Myocyte (in vitro differentiated cells): ENCODE results near the gene ERF. TPM values are rescaled to one million over a fixed set of nuclear protein-coding genes. Genes with fewer than 3 reads are reported as not detected.
"Not testable (repeated sequence)": the region's sequence is repeated elsewhere in the genome, so short reads cannot be mapped to it uniquely, and the experiment has no call there.

ENCODE experiments used
- DNase-seq: peaks from one replicate; pipeline ENCODE4 v3.0.0-alpha.2; 2012; ENCODE audit warnings: low read depth
- total RNA-seq: library from RNA; depleted of rRNA; stranded (reverse); fragments of >200 nt; gene quantifications from 2 replicates; pipeline ENCODE4 v1.2.3, GENCODE V29; 2014

Gene ERF
- total RNA-seq, 1 donor from 2014 or later = 55.2 TPM

GRCh38 chr19:42275517-42275916, 20.6 kb upstream of the ERF start:
- no peak for DNase-seq

DNA sequence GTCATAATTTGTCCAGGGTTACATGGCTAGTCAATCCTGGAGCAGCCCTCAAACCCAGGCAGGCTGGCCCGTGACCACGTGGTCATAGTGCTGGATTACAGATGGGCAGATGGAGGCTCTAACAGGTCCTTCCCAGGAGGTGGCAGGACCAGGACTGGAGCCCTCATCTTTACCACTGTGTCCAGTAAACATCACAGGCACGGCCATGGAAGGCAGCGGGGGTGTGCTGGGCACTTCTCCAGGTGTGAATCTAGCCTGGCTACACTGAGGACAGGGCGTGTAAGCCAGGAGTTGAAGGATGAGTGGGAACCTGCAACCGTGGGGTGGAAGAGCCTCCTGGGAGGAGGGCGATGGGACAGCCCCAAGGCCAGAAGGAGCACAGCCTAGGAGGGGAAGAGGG, 20.2 kb upstream of the ERF start:
- peak; percentile 12 for DNase-seq

- DNase-seq = no peak
These were observed 19.2 kb upstream of the ERF start for GRCh38 chr19:42274065-42274682.

DNA sequence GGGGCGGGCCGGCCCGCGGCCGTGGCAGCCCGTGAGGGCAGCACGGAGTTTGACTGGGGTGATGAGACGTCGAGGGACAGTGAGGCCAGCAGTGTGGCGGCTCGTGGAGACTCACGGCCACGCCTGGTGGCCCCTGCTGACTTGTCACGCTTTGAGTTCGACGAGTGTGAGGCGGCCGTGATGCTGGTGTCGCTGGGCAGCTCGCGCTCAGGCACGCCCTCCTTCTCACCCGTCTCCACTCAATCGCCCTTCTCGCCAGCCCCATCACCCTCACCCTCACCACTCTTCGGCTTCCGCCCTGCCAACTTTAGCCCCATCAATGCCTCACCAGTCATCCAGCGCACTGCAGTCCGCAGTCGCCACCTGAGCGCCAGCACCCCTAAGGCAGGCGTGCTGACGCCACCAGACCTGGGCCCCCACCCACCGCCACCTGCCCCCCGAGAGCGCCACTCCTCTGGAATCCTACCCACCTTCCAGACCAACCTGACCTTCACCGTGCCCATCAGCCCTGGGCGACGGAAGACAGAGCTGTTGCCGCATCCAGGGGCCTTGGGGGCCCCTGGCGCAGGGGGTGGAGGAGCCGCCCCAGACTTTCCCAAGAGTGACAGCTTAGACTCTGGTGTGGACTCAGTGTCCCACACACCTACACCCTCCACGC, 18.6 kb upstream of the ERF start:
- DNase-seq = no peak

DNA sequence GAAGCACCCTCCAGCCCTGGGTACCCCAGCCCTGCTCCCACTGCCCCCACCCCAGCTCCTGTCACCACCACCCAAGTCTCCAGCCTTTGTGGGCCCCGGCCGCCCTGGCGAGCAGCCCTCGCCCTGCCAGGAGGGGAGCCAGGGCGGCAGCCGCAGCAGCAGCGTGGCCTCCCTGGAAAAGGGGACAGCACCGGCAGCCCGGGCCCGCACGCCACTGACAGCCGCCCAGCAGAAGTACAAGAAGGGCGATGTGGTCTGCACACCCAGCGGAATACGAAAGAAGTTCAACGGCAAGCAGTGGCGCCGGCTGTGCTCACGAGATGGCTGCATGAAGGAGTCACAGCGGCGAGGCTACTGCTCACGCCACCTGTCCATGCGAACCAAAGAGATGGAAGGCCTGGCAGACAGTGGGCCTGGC, 18.1 kb upstream of the ERF start:
- DNase-seq = no peak

- no peak for DNase-seq
These were observed 17.6 kb upstream of the ERF start for GRCh38 chr19:42272535-42272897.

GRCh38 chr19:42271861-42272534, 17.1 kb upstream of the ERF start:
- DNase-seq = no peak

DNA sequence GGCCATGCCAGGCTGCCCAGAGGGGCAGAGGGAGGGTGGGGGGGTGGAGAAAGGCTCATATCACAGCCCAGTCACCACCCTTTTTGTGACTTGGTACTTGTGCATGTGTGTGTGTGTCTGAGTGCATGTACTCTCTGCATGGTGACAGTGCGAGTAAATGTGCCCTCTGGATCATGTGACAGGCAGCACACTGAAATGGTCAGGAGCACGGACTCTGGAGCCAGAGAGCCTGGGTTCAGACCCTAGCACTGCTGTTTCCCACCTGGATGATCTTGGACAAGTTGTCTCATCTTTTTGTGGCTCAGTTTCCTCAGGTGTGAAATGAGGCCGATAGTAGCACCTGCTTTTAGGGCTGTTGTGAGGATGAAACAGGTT, 16.1 kb upstream of the ERF start:
- DNase-seq = no peak

- DNase-seq = peak; percentile 79
These were observed 15.6 kb upstream of the ERF start for GRCh38 chr19:42270346-42271044.

DNA sequence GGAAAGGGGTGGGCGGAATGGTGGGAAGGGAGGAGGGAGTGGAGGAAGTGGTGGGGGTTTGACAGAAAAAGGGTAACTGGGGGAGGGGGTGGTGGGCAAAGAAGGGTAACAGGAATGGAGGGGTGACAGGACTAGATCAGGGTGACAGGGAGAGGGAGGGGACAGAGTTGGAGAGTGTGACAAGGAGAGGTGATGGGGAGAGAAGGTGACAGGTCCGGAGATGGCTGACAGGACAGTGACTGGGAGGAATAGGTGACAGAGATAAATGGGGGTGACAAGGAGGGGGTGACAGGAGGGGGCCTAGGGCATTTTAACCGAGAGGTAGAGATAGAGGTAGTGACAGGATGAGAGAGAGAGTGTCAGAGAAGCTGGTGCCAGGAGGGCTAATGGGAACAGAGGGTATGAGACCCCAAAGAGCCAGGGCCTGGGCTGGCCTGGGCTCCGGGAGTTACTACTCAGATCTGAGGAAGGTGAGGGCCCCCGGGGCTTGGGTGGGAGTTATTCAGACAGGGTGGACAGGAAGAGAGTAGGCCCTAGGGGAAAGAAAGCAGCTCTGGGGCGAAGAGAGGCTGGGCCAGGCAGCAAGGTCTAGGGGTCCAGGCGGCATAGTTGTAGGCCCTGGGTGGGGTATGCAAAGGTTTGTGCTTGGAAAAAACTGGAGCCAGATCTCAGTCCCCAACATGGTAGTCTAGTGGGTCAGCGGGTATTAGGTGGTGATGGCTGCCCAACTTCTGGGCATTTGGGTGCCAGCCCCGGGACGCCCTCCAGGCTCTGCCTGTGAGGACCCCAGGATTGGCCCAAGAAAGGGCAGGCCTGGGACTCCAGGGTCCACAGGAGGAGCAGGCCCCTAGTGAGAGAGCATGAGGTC, 14.8 kb upstream of the ERF start:
- DNase-seq = peak; percentile 11

DNA sequence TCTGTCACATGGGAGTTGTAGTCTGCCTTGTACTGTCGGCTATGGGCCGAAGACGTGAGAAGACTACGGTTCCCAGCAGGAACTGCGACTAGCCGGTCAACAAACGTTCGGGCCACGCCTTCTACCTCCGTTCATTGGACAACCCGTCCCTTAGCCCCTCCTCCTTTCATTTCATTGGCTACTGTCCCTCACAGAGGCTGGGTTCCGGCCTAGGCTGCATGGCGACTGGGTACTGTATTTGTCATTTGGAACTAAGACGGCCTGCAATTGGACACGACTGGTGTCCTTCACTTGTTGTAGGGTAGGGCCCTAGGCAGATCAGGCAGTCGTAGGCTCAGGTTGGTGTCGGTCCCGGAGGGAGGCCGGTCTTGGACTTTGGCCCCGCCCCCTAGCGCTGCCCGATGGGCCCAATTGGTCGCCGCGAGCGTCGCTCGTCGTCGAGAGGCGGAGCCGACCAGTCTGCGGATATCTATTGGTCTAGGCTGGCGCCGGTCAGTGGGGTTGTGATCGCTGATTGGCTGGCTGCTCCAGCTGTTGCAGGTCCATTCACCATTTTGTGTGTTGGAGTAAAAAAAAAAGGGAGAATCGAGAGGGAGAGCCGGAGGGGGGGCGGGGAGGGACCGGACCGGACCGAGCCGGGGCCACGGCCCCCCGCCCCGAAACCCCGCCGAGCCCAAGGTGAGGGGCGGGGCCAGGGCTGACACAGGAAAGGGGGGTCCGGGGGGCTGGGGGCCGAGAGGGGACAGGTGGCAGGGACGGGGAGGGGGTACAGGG, 14.0 kb upstream of the ERF start, which contains the start of gene CIC:
Gene CIC (plus strand): TSS at position 549 of the 774 bp plus-strand sequence. CDS start 2,532 bp downstream, outside the sequence.
- peak; percentile 100 for DNase-seq

GRCh38 chr19:42268142-42268703, 13.3 kb upstream of the ERF start:
- peak; percentile 99 for DNase-seq

- no peak for DNase-seq
These were observed 12.8 kb upstream of the ERF start for GRCh38 chr19:42267644-42268141.

- not testable (repeated sequence) for DNase-seq
These were observed 12.1 kb upstream of the ERF start for GRCh38 chr19:42266928-42267603.

- DNase-seq = not testable (repeated sequence)
These were observed 11.2 kb upstream of the ERF start for GRCh38 chr19:42266105-42266504.

GRCh38 chr19:42261763-42262162, 6.8 kb upstream of the ERF start:
- DNase-seq = no peak

- not testable (repeated sequence) for DNase-seq
These were observed 2.9 kb upstream of the ERF start for GRCh38 chr19:42257842-42258241.

DNA sequence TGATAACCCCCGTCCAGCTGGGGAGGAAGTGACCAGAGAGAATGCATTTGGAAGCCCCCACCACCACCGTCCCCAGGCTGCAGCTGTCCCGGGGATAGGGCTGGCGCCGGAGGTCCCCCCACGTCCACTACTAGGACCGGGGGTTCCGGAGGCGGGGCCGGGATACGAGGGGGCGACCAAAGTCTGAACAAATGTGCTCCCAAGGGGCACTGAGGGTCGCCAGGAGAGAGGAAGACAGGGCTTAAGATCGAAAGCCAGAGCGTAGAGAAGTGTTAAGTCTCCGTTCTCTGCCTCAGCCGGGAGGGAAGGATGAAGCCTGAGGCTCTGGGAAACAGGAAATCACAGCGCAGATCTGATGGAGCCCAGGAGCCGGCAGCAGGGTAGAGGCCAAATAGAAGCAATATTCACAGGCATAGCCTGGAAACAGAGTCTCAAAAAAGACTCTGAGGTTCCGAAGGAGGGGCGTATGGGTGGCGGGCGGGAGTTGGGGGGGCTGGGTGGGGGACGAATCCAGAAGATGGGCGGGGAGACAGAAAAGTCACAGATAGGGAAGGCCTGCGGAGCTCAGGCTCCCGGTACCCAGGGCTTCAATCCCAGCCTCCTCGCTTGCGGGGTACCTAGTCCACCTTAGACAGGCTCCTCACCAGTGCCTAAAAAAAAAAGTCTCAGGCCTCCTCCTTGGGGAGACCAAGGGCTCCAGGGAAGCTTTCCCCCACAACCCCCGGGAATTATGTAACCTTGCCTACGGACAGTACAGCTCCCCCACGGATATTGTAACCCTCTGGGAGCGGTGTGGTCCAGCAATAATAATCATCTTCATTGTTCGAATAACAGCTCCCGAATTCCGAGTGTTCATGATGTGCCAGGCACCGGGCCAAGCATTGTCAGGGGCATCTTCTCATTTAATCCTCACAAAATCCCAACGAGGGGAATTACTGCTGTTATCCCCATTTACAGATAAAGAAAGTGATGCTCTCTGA, 1.1 kb upstream of the ERF start:
- DNase-seq = peak; percentile 53
